GM12891 (cell line): ENCODE data around the gene PRR23E. TPM values are rescaled to one million over a fixed set of nuclear protein-coding genes. Genes with fewer than 3 reads are reported as not detected.

ENCODE experiments used
- DNase-seq: peaks from one replicate; pipeline ENCODE4 v3.0.0; 2011; ENCODE audit warnings: low spot score; ENCODE audit not compliant: insufficient read length
- FAIRE-seq: peaks from 2 replicates; lab custom pipeline; 2011; peaks lifted over from hg19 to GRCh38; lab: Jason Lieb, UNC
- PAX5 ChIP-seq: IDR thresholded peaks from 2 replicates; pipeline ENCODE4 v1.6.1; 2011; ENCODE audit warnings: low read length, moderate library complexity, mild to moderate bottlenecking; ENCODE audit not compliant: insufficient read depth, severe bottlenecking
- POLR2A ChIP-seq: IDR thresholded peaks from 2 replicates; pipeline ENCODE4 v1.6.1; 2011; ENCODE audit warnings: low read depth, low read length, control low read depth
- POLR2AphosphoS5 ChIP-seq: IDR thresholded peaks from 2 replicates; pipeline ENCODE4 v1.6.1; 2011; ENCODE audit warnings: low read depth, low read length, control low read depth
- POU2F2 ChIP-seq: IDR thresholded peaks from 2 replicates; pipeline ENCODE4 v1.6.1; 2011; ENCODE audit warnings: low read depth, mild to moderate bottlenecking, control low read depth, low read length, moderate library complexity
- SPI1 ChIP-seq: IDR thresholded peaks from 2 replicates; pipeline ENCODE4 v1.6.1; 2011; ENCODE audit warnings: low read depth, low read length, control low read depth
- TAF1 ChIP-seq: IDR thresholded peaks from 2 replicates; pipeline ENCODE4 v1.6.1; 2011; ENCODE audit warnings: low read depth, low read length, control low read depth
- polyA plus RNA-seq: library from polyadenylated mRNA; unstranded; fragments of >200 nt; gene quantifications from one replicate; pipeline ENCODE4 v1.2.1, GENCODE V29; 2012; ENCODE audit warnings: low read depth, missing spikeins, inconsistent platforms; ENCODE audit not compliant: missing spikeins

Gene PRR23E, protein sequence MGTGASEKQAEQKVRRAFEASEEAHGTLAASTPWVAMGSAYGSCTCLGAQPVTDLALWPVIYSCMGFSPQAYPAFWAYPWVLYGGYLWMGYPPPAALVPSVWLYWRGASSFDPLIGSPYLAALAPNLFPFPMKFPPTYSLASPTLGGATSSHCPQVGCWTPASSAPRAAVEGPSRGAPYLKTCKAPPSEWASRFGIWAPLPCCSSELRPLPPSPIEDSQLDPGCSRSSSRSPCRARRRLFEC
- polyA plus RNA-seq: not detected

DNA sequence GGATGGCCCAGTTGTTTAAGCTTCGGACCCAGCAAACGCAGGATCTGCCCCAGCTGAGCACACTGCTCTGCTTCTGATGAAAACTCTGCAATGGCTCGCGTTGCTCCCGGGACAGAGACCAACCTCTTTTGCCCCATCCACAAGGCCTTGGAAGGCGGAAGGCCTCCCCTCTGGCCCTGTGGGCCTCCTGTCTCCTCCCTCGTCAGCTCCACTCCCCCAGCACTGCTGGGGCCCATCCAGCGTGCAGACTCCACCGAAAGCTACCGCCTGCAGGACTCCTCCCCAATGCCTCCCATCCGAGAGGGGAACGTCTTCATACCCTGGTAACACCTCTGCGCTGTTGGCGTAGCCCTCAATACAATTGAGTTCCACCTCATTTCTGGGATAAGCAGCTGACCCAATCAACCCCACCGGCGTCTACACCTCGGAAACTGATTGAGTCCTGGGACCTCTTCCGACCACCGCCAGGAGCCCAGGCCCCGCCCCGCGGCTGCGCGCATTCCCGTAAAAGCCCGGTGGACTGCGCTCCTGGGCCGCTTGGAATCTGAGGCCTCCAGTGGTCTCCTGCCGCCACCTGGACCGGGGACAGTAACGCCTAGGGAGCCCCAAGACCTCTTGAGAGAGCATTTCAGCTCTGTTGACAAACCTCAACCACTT lies at the start of gene PRR23E:
PRR23E (plus strand) TSS at position 556 of the 657 bp plus-strand sequence. CDS start 3,555 bp downstream, outside the sequence.
- DNase-seq: no peak
- FAIRE-seq: no peak
- no peak for TF ChIP-seq SPI1
- TF ChIP-seq POLR2AphosphoS5: no peak
- TF ChIP-seq POU2F2: no peak
- TF ChIP-seq POLR2A: no peak
- TF ChIP-seq PAX5: no peak

DNA sequence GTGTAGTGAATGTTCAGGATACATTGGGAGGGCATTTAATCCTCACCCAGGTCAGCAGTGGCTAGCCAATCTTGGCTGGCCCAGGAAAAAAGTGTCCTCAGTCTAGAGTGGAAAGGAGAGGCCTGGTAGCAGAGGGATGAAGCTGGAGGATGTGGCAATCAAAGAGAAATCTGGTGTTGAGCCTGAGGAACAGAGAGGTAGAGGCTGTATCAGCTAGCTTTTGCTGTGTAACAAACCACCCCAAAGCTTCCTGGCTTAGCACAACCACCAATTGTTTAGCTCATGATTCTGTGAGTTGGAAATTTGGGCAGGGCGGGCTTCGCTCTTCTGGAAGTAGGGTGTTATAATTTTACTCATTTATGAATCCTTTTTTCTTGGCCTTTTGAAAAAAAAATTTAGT lies 49.8 kb upstream of the PRR23E start:
- DNase-seq (no peak), FAIRE-seq (no peak)
- TF ChIP-seq SPI1 (no peak), POU2F2 (no peak), POLR2AphosphoS5 (no peak), POLR2A (no peak), TAF1 (no peak), PAX5 (no peak)

DNA sequence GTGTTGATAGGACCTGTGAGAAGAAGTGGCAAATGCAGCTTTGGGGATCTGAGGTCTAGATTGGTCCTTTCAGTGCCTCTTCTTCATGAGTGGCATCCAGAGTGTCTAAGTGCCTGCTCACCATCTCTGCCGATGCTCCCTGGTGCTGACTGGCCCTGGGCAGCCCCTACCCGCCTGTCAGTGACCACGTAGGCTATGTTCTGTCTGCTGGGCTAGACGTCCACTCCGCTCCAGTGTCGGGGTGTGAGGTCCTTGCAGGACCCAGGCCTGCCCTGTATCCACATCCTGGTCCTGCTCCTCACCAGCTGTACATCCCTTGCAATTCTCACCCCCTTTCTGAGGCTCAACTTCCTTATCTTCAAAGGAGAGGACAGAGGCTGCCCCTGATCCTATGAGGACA lies 48.3 kb upstream of the PRR23E start:
- FAIRE-seq (no peak), DNase-seq (no peak)
- TF ChIP-seq POU2F2: no peak
- TF ChIP-seq PAX5: no peak
- no peak for TF ChIP-seq POLR2AphosphoS5
- TF ChIP-seq POLR2A: no peak
- no peak for TF ChIP-seq TAF1
- no peak for TF ChIP-seq SPI1

DNA sequence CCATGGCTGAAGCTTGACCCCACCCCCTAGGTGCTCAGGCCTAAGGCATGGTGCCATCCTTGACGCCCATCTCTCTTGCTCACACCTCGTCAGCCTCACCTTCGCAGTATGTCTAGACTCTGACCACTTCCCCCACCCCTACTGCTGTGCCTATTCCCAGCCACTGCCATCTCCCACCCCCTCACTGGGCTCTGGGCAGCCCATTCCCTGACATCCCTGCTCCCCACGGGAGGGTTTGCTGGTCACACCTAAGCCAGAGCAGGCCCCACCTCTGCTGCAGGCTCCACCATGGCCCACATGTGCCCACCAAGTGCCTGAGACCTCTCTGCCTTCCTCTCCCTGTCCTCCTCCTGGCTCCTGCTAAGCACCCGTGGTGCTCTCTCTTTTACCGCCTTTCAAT lies 47.7 kb upstream of the PRR23E start:
- DNase-seq (no peak), FAIRE-seq (no peak)
- TF ChIP-seq POLR2A: no peak
- TF ChIP-seq PAX5: no peak
- TF ChIP-seq TAF1: no peak
- no peak for TF ChIP-seq POLR2AphosphoS5
- TF ChIP-seq POU2F2: no peak
- TF ChIP-seq SPI1: no peak

DNA sequence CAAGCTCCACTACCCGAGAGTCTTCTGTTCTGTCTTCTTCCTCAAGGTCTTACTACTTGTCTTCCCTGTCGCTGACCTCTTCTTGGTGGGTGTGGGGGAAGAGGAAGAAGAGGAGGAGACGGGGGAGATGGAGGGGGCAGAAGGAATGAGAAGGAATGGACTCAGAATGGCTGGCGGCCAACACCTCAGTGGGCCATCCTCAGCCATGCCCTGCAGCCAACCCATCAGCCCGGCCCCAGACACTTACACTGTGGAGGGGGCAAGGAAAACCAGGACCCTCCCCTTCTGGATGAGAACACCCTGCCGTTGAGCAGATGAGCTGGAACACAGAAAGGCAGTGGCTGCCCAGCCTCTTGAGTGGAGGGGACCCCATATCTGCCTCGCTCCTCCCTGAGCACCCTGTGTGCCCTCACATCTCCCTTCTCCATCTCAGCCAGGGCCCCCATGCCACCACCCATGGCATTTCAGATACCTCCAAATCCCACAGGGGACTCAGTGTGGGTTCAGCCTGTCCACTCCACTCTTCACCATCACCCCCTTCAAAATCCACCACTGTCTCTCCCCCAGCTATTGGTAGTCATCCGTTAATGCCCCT lies 45.5 kb upstream of the PRR23E start:
- no peak for DNase-seq
- TF ChIP-seq PAX5 (no peak), POLR2AphosphoS5 (no peak), SPI1 (no peak), POLR2A (no peak), TAF1 (no peak), POU2F2 (no peak)
- FAIRE-seq: no peak

DNA sequence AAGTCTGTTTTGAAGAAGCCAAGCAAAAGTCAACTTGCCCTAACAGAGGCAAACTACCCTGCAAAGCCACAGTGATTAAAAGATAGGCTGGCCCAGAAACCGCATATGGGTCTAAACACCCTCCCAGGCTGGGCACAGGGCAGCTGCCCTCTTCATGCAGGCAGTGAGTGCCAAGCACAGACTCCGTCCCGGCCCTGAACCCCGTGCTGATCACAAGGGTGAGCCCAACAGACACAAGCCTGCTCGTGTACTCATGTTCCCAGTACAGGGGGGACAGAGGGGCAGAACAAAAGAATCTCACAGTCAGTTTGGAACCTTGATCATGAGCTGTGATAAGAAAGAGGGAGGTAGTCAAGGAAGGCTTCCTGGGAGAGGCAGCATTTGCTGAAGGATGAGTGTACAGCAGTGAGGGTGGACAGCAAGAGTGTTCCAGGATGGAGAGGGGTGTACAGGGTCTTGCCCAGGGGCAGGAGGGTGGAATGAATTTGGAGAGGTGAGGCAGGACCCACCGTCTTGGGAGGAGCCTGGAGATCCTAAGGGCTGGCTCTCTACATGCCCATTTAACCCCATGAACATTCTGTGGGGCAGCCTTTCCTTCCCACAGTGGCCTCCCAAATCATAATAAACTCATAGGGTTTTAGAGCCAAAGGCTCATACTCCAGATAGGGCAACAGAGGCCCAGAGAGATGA lies 43.2 kb upstream of the PRR23E start:
- no peak for TF ChIP-seq POU2F2
- TF ChIP-seq POLR2A: no peak
- no peak for TF ChIP-seq POLR2AphosphoS5
- no peak for TF ChIP-seq PAX5
- TF ChIP-seq SPI1: no peak
- TF ChIP-seq TAF1: no peak
- FAIRE-seq: no peak

DNA sequence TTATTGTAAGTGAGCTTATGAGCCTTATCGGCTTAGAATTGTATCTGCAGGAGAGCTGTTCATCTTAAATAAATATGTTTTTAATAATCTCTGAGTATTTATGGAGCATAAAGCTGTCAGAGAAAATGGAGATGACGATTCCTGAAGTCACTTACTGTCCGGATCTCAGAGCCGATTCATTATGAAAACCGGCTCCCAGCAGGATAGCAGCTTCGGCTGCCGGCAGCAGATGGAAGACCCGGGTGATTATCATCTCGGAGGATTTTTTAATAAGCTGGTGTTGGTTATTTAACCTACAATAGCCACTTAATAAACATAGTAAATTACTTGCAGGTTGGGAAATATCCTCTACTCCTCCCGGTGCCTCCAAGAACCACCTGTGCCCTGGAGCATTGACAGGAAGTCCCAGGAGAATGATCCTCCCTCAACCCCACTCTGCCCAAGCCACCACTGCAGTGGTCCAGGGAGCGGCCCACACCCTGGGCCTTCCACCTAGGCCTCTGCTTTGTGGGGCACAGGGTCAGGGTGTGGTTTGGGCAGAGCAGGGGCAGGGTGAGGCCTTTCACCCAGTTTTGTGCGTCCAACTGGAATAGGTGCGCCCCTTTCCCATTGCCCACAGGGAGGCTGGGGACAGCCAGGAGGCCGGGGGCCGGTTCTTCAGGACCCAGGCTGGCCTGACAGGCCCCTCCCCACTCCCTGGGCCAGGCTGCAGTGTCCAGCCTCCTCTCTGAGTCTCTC lies 42.2 kb upstream of the PRR23E start:
- FAIRE-seq: no peak
- TF ChIP-seq POLR2A (no peak), PAX5 (no peak), SPI1 (no peak), POU2F2 (no peak), TAF1 (no peak), POLR2AphosphoS5 (no peak)

More for the DNA sequence above, 43.2 kb upstream of the PRR23E start:
- DNase-seq: no peak

DNA sequence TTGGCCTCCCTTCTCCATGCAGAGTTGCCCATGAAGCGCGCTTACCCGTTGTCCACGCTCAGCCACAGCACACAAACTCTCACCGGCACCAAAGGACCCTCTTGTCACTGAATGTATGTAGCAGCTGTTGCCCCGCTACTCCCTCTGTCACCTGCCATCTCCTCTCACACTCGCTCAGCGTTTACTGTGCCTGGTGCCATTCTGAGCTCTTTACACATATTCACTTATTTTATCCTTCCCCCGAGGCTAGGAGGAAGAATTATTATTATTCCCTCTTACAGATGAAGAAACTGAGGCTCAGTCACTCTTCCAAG lies 41.7 kb upstream of the PRR23E start:
- FAIRE-seq: no peak
- DNase-seq: no peak
- TF ChIP-seq SPI1: no peak
- no peak for TF ChIP-seq PAX5
- no peak for TF ChIP-seq TAF1
- no peak for TF ChIP-seq POU2F2

More for the DNA sequence above, 42.2 kb upstream of the PRR23E start:
- DNase-seq: no peak

DNA sequence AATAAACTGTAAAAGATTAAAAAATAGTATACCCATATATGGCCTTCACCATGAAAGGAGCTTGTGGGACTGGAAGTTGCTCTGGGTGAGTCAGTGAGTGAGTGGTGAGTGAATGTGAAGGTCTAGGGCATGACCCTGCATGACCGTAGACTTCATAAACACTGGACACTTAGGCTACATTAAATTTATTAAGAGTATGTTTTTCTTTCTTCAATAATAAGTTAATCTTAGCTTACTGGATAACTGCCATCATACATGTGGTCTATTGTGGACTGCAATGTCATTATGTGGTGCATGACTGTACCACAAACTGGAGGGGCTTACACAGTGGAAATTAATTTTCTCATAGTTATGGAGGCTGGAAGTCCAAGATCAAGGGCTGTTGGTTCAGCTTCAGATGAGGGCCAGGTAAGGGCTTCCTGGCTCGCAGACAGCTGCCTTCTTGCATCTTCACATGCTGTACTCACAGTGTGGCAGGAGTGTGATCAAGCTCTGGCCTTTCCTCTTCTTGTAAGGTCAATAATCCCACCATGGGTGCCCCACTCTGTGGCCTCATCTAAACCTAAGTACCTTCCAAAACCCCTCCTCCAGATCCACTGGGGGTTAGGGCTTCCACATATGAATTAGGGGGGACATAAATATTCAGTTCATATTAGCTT lies 40.8 kb upstream of the PRR23E start:
- TF ChIP-seq POLR2A (no peak), PAX5 (no peak), POLR2AphosphoS5 (no peak), TAF1 (no peak), POU2F2 (no peak), SPI1 (no peak)
- DNase-seq (no peak), FAIRE-seq (no peak)
